Fibroblast of skin of scalp (primary cell): ENCODE data around the gene HTRA3.
"Not testable (repeated sequence)": the region's sequence is repeated elsewhere in the genome, so short reads cannot be mapped to it uniquely, and the experiment has no call there.

Experiments
- DNase-seq: peaks from one replicate; pipeline ENCODE4 v3.0.0-alpha.2; 2013

The HTRA3 gene

DNA sequence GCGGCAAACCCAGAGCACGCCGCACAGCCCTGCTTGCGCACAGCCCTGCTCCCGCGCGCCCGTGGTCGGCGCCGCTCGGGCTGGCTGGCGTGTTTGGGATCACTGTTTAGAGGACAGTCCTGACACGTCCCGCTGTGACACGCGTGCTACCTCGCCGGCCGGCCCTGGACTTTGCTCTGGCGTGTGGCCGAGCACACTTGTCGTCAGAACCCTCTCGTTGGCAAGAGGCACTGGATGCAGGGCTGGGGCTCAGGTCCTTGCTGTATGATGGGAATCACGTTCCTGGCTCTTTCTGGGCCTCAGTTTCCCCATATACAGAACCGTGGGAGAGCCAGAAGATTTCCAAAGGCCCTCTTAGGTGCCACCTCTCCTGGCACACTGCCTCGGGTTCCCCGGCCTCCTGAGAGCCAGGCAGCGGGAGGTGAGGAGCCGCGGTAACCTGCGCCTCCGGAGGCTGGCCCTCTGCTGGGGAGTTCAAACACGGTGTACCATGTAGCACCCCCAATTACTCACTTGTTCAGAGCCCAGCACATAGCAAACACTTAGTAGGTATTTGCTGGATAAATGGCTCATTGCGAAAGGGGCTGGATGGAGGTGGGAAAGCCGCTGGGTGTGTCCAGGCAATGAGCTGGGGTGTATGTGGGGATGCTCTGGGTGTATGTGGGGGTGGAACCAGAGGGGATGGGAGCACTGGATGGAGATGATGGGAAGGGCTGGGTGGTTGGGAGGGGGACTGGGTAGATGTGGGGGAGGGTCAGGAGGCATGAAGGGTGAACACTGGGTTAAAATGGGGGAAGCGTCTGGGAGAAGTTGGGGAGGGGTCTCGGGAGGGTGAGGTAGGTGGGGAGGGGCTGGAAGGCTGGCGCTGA is 76.6 kb downstream of the HTRA3 start:
- no peak for DNase-seq

DNA sequence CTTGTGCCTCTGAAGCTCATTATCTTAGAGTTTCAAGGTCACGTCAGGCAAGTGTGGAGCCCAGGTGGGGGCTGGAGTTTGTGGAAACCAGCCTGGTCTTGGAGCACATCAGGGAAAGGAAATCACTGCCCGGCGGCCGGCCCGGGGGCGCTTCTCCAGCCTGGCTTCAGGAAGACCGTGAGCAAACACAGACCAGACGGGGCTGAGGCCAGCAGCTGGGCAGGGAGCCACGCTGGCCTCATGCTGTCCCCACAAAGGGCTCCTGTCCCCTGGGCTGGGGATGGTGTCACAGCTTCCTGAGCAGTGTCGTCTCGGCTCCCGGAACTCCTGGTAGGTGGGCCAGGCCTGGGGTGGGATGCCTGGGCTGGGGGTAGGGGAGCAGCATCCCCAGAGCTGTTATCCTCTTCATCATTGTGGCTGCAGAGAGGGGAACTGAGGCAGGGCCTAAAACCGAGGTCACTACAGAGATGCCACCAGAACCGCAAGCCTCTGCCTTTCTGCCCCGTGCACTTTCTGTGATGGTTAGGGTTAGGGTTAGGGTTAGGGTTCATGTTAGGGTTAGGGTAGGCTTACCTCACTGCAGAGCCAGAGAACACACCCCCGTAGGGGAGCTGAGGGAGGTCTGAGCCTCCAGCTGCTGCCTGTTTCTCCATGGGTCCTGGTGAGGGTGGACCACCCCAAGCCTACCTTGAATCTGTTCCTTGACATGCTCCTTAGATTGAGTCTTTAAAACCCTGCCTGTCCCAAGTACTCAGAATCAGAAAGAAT is 77.5 kb downstream of the HTRA3 start:
- DNase-seq = no peak

GRCh38 chr4:8347660-8348059 is 78.1 kb downstream of the HTRA3 start:
- DNase-seq = no peak

DNA sequence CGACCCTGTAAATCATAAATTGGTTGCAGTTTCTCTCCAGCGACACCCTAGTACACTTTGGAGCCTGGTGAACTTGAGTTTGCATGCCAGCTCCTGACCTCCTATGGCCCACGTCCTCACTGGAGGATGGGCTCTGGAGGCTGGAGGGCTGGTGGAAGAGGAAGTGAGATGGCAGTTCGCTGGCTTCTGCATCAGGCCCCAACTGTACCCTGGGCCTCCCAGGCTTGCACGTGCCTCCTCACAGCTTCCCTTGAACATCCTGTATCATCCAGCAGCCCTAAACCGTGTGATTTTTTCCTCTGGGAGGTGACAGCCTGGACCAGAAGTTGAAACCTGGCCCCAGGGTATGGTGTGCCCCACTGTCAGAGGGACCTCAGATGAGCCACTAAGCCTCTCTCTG is 78.5 kb downstream of the HTRA3 start:
- DNase-seq = no peak

DNA sequence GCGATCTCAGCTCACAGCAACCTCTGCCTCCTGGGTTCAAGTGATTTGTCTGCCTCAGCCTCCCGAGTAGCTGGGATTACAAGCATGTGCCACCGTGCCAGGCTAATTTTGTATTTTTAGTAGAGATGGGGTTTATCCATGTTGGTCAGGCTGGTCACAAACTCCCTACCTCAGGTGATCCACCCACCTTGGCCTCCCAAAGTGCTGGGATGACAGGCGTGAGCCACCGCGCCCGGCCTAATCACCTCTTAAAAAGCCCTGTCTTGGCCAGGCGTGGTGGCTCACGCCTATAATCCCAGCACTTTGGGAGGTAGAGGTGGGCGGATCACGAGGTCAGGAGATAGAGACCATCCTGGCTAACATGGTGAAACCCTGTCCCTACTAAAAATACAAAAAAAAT is 79.7 kb downstream of the HTRA3 start:
- not testable (repeated sequence) for DNase-seq

- DNase-seq = no peak
These were observed 80.2 kb downstream of the HTRA3 start for GRCh38 chr4:8349664-8350236.

DNA sequence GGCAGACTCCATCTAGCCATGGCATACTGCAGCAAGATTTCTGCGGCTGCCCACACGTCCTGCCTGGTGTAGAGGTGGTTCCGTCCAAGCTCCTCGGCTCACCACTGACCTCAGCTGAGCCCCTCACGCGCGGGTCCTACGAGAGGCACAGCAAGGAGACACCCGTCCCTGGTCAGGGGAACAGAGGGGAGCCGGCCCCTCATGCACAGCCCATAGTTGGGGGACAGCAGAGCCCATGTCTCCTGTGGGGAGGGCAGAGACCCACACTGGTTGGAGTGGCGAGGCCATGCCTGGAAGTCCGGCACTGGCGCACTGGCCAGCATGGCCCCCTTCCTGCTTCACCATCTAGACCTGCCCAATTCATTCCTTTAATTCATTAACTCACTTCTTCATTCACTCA is 80.8 kb downstream of the HTRA3 start:
- DNase-seq = no peak

GRCh38 chr4:8350841-8351461 is 81.4 kb downstream of the HTRA3 start:
- DNase-seq = no peak

- peak; percentile 27 for DNase-seq
These were observed 82.4 kb downstream of the HTRA3 start for GRCh38 chr4:8351931-8352367.

DNA sequence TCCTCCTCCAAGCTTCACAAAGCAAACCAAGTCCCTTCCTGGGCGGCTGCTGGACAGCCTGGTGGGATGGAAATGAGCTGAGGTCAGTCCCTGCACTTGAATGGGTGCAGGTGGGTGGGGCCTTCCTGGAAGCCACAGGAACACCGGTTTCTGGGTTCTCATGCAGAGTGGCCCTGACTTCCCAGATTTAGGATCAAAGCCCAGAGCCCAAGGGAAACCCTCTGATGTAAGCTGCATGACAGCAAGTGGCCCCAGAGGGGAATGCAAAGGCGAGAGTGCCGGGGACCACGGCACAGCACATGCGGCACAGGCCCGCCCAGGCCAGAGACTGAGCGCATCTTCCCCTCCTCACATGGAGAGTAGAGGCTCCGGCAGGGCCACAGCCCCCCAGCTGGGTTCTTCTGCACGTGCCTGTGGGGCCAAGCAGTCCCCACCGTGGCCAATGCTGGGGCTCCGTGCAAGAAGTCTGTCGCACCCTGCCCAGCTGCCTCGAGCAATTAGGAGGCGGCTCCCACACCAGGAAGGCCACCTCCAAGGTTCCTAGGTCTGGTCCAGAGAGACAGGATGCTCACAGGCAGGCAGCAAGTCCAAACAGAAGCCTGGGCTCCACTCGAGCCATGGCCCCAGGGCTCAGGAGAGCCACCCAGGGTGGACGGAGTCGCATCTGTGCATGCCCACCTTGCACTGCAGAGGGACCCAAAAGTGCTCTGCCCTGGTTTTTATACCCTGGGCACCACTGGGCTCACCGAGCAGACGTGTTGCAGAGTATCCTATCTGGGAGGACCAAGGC is 83.0 kb downstream of the HTRA3 start:
- no peak for DNase-seq

- DNase-seq = no peak
These were observed 83.7 kb downstream of the HTRA3 start for GRCh38 chr4:8353158-8353669.

DNA sequence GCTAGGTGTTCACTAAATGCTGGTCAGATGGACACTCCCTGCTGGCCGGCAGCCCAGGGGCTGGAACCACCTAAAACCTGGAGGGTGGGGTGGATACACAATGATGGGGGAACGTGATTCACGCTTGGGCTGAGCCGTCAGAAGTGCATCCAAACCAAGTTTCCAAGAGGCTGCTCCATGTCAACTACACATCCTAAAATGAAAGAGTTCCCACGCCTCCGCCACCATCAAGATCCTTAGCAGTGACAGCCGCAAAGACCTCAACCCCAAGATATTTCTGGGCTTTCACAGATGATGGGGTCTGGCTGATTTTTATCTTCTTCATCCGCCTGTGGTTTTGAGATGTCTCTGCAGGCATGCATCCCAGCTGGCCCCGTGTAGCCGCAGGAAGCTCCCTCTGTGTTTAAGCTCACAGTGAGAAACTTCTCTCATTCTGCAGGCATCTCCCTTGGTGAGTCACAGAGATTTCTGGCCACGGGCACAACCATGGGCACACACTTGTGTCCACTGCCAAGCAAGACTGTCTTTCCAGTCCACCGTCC is 84.4 kb downstream of the HTRA3 start:
- peak; percentile 84 for DNase-seq

DNA sequence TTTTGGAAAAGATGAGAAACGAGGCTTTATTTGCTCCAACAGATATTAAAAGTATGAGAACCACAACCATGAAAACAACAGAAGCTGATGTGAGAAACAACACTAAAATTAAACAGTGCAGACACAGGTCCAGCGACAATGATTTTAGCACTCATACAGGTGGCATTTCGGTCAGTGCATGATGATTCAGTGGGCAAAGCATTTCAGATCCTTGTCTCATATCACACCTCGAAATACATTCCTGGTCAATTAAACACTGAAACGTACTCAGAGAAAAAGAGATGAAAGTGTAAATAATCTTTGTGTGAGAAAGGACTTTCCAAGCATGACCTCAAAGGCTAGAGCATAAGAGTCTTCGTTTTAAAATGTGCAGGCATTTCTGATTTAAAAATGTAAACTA is 85.8 kb downstream of the HTRA3 start:
- DNase-seq = no peak

- DNase-seq = peak; percentile 42
These were observed 86.5 kb downstream of the HTRA3 start for GRCh38 chr4:8355864-8356565.
